ENCODE data around the gene TTF2.

Gene TTF2

DNA sequence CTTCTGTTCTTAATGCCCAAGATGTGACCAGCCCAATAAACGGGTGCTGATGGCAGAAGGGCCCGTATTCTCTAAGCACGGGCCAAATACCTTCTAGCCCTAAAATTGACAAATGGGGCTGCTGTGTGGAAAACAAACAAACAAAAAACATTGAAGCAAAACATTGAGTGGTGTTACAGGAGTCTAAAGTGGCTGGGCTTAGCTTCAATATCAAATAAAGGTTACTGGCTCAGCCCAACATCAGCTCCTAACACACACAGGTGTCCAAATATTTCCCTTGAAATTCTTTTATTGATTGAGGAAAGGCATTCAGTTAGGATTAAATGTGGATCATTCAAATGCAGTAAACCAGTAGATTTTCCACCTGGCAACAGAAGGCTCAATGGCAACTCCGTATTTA lies 13.3 kb upstream of the TTF2 start:
- DNase-seq (ENCODE audit: low read depth, low spot score): no peak

DNA sequence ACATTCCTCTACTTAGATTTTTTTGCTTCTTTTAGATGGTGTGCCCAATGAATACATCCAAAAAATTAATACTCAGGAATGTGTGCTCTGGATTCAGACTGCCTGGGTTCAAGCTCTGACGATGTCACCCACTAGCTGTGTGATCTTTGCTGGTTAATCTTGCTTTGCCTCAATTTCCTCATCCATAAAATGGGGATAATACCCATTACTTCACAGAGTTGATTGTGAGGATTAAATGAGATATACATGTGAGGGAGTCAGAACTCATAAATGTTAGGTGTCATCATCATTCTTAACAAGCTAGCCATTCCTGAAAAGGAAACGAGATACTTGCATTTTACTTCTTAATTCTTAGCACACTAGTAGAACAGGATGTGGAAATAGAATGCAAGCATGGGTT lies 12.9 kb upstream of the TTF2 start:
- DNase-seq (ENCODE audit: low read depth, low spot score): no peak

GRCh38 chr1:117049857-117050256 lies 10.3 kb upstream of the TTF2 start:
- no peak for DNase-seq (ENCODE audit: low read depth, low spot score)

GRCh38 chr1:117051224-117052064 lies 8.7 kb upstream of the TTF2 start:
- peak; percentile 35 for DNase-seq (ENCODE audit: low read depth, low spot score)

- DNase-seq (ENCODE audit: low read depth, low spot score): no peak
Observed at GRCh38 chr1:117054068-117054467, 6.1 kb upstream of the TTF2 start.

DNA sequence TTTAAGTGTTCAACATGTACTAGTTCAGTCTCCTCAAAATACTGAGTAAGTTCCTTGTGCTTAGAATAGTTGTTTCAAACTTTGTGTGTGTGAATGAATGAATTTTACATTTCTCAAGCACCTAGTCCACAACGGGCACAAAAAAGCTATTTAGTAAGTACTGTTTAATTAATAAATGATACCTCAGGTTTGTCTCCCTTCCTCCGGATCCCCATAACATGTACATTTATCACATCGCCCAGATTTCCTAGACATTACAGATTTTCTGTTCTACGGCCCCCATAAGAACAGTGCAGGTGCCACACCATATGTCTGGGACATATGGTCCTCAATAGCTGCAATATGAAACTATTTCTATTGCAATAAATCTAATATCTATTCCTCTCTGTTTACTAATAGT lies 1.3 kb upstream of the TTF2 start:
- DNase-seq (ENCODE audit: low read depth, low spot score): no peak

DNA sequence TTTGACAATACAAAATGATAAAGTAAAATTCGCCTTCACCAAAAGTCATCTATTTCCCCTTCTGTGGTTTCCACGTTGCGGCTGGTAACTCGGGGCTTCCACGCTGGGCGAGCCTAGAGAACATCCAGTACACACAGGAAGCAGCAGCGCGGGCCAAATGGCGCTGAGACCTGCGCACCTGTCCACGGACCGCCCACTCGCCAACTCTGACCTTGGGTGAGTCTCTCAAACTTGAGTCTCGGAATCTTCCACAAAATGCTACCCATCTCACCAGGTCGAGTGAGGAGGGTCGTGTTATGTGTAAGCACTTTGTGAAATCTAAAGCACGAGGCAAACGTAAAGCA lies 820 bp upstream of the TTF2 start:
- no peak for DNase-seq (ENCODE audit: low read depth, low spot score)

- peak; percentile 75 for DNase-seq (ENCODE audit: low read depth, low spot score)
Observed at GRCh38 chr1:117060441-117061317, 553 bp downstream of the TTF2 start.

- DNase-seq (ENCODE audit: low read depth, low spot score): no peak
Observed at GRCh38 chr1:117061986-117062415, 1.9 kb downstream of the TTF2 start.

DNA sequence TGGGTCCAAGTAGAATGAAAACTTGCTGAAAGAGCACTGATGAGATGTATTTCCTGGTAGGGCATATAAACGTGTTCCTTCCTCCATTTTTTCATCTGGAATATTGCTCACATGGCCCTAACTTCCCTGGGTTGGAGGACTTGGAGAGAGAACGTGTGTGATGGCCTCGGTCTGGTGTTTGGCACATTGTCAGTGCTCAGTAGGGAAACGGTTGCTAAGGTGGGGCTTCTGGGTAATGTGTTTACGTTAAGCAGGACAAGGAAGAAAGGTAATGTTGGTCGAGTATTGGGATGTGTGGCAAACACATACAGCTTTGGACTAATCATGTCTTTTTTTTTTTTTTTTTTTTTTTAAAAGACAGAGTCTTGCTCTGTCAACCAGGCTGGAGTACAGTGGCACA lies 6.2 kb downstream of the TTF2 start:
- DNase-seq (ENCODE audit: low read depth, low spot score): no peak

DNA sequence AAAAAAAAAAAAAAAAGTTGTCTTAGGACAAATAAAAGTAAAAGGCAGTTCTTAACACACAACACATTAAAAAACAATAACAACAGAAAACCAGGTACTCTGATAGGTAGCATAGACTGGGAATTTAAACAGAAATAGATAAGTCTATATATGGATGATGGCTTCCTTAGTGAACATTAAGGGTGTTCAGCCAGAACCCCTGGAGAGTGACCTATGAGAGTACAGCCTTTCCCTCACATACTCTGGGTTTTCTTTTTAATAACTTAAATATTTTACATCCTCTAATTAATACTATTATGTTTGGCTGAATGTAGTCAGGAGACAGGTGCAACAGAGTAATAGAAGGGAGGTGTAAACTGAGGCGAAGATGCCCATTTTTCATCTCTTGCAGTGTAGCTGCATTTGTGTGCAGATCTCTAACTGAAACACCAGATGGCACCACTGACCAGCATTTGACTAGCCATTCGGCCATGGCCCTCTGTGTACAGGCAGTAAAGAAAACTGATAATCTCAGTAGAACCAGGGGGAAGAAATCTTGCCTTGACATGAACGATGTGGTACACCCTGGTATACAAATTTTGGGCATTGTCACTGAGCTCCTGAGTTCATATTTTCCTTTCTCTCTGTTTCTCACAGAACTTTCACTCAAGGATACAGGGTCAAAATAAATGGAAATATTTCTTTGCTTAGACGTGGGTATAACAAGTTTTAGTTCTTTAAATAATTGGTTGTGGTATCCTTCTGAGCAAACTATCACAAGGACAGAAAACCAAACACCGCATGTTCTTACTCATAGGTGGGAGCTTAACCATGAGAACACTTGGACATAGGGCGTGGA lies 7.6 kb downstream of the TTF2 start:
- peak; percentile 12 for DNase-seq (ENCODE audit: low read depth, low spot score)

DNA sequence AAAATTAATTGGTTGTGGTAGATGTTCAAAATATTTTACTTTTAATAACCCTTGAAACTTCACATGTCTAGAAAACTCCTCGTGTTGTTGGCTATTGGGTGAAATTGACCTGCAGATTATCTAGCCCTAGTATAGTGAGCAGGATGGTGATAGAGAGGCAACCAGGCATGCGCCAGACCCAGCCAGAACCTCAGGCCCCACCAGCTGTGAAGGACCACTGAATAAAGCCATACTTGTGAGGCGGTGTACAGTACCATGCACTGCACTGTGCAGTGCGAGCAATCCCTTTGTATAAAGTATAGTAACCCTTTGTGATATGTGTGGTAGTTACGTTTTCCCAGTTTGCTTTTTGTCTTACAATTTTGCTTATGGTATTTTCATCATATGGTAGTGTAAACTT lies 8.5 kb downstream of the TTF2 start:
- DNase-seq (ENCODE audit: low read depth, low spot score): no peak

DNA sequence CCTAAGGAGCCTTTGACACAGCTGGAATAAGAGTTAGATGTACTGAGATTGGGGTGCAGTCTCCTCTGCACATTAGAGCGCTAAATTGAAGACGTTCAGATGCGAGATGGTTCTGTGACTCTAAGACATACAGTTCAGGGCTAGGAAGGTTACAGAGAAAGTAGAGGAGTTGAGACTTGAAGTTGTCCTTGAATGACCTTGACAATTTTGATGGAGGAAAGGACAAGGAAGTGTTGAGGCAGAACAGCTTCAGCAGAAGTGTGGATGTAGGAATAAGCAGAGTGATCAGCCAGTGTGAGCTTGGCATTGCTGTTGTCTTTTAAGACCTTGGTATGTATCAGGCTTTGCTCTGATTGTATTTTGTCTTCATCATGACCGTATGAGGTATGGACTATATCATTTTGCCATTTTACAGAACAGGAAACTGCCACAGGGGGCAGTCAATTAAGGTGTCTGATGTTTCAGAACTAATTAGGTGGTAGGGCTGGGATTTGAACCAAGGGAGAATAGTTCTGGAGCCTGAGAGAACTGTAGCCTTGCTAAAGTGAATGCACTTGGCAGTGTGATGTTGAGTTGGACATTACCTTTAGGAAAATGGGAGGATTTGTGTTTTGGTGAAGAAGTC lies 9.2 kb downstream of the TTF2 start:
- no peak for DNase-seq (ENCODE audit: low read depth, low spot score)

DNA sequence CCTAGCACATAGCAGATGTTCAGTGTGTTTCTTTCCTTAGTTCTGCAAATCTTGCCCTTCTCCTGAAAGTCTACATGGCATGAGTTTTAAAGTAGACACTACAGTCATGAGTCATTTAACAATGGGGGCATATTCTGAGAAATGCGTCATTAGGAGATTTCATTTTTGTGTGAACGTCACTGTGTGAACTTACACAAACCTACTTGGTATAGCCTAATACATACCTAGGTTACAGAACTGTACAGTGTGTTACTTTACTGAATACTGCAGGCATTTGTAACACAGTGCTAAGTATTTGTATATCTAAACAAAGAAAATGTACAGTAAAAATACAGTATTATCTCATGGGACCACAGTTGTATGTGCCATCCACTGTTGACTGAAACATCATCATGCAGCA lies 10.0 kb downstream of the TTF2 start:
- DNase-seq (ENCODE audit: low read depth, low spot score): no peak

- DNase-seq (ENCODE audit: low read depth, low spot score): no peak
Observed at GRCh38 chr1:117076648-117077047, 16.5 kb downstream of the TTF2 start.

GRCh38 chr1:117077267-117077666 lies 17.1 kb downstream of the TTF2 start:
- no peak for DNase-seq (ENCODE audit: low read depth, low spot score)

GRCh38 chr1:117079737-117080136 lies 19.6 kb downstream of the TTF2 start:
- no peak for DNase-seq (ENCODE audit: low read depth, low spot score)

- no peak for DNase-seq (ENCODE audit: low read depth, low spot score)
Observed at GRCh38 chr1:117084231-117084630, 24.1 kb downstream of the TTF2 start.

DNA sequence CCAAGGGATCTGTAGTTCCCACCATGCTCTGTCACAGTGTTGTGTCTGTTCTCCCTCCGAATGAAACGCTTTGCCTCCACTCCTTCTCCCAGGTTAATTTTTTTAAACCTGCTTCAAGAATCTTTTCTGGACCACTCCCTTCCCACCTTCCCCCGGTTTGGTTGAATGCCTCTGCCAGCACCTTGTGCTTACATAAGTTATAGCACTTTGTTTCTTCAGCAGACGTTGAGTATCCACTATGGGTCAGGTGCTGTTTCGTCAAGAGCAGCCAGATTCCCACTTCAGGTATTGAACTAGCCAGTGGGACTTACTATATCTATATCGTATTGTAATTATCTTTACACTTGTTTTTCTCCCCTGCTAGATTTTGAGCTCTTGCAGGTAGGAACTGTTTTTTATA lies 27.6 kb downstream of the TTF2 start:
- DNase-seq (ENCODE audit: low read depth, low spot score): no peak

GRCh38 chr1:117089996-117090395 lies 29.9 kb downstream of the TTF2 start:
- DNase-seq (ENCODE audit: low read depth, low spot score): no peak

DNA sequence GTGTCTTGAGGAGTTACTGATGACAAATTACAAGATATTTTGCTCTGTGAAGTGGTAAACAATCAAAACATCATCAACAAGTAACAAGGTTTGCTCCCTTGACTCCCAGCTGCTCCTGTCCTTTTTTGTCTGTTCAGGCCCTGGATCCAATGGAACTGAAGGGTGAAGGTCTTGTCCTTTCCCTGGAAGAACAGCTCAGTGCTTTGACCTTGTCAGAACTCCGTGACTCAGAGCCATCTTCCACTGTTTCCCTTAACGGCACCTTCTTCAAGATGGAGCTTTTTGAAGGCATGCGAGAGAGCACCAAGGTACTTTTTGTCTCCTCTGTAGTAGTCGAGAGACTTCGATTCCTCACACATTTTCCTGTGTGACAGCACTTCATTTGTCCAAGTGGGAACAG lies 32.5 kb downstream of the TTF2 start:
- no peak for DNase-seq (ENCODE audit: low read depth, low spot score)
